GM21447 (cell line): ENCODE data around the gene TLL2.

Experiments
- ATAC-seq: cut with Tn5 transposase; IDR thresholded peaks from one replicate; pipeline ENCODE4 v1.9.1; 2021; ENCODE audit not compliant: unreplicated experiment

Gene TLL2

DNA sequence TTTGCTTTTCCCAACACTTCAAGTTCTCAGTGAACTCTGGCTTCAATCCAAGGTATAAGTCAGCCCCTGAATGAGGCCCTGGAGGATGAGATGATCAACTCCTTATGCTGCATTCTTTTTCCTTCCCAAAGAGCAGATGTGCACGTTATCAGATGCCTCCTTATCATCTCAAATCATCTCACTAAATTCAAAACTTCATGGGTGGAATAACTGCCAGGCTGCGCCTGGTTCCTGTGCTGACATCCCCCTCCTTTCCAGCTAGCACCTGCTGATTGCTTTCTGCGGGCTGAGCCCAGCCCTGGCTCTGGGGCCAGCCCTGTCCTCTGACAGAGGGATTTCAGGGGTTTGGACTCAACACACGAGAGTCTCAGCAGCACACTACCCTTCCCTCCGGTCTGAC is 44.9 kb downstream of the TLL2 start:
- ATAC-seq, result no peak

DNA sequence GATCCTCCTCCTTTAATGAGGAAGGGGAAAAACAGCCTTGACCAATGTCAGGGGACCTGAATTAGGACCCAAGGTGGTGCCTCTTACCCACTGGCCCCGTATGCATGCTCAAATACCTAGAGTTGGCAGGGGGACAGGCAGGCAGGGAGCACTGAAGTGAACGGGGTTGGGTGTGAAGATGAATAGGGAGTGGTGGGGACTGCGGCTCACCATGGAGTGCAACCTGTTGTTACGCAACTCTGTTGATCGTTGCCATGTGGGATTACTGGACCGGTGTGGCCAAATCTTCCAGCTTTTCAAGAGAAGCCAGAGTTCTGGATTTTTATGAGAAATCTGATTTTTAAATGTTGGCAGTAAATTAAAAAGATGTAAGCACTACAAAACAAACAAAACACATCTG is 48.1 kb downstream of the TLL2 start:
- ATAC-seq, result no peak

DNA sequence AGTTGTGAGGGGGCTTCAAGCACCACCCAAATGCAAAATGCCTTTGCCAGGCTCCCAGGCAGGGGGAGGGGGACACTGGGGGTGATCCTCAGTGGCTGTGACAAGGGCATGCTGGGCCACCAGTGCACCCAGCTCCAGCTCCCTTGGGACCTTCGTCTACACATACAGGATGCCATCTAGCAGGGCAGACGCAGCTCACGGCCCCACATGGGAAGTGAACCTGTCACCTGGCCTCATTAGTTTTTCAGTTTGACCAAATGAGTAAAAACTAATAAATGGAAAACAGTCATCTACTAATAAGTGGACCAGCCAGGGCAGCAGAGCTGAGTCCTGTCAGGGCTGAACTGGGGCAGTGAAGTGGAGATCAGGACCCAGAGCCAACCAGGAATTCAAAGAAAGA is 50.2 kb downstream of the TLL2 start:
- no peak for ATAC-seq

GRCh38 chr10:96462606-96463151 is 51.0 kb downstream of the TLL2 start:
- no peak for ATAC-seq

DNA sequence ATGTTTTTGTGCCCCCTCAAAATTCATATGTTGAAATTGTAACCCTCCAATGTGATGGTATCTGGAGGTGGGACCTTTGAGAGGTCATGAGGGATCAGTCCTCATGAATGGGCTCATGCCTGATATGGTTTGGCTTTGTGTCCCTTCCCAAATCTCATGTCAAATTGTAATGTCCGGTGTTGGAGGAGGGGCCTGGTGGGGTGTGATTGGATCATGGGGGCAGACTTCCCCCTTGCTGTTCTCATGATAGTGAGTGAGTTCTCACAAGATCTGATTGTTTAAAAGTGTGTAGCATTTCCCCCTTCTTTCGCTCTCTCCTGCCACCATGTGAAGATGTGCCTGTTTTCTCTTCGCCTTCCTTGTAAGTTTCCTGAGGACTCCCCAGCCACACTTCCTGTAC is 53.4 kb downstream of the TLL2 start:
- ATAC-seq, result no peak

- ATAC-seq, result no peak
These were observed 56.4 kb downstream of the TLL2 start for GRCh38 chr10:96457341-96457740.

GRCh38 chr10:96456296-96456840 is 57.4 kb downstream of the TLL2 start:
- ATAC-seq, result no peak

DNA sequence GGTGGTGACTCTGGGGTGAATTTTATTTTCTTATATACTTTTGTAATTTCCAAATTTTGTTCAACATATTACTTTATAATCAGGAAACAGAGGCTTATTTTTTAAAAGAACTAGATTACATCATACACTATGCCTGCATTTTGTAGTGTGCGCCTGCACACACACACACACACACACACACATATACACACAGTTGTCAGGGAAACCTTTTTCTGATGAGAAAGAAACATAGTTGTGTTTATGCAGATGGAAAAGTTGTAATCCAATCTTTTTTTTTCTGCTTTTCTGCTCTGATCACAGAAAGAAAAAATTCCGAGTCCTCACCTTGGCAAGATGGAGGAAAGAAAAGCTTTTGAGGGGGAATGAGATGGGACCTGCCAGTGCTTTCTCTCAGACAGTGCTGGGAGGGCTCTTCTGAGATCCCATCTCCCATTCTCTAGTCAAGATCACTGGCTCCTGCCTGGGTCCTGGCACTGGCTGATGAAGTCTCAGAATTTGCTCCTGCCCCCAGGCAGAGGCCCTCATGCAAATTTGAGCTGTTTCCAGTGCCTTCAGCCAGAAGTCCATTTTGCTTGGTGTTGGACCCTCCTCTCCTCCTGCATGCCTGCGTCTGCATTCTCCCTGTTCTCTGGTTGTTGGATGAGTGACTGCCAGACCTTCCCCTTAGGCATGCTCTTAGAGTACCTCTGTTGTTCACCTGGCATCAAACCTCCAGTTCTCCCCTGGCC is 59.7 kb downstream of the TLL2 start:
- no peak for ATAC-seq

GRCh38 chr10:96452494-96453153 is 61.1 kb downstream of the TLL2 start:
- ATAC-seq, result no peak

DNA sequence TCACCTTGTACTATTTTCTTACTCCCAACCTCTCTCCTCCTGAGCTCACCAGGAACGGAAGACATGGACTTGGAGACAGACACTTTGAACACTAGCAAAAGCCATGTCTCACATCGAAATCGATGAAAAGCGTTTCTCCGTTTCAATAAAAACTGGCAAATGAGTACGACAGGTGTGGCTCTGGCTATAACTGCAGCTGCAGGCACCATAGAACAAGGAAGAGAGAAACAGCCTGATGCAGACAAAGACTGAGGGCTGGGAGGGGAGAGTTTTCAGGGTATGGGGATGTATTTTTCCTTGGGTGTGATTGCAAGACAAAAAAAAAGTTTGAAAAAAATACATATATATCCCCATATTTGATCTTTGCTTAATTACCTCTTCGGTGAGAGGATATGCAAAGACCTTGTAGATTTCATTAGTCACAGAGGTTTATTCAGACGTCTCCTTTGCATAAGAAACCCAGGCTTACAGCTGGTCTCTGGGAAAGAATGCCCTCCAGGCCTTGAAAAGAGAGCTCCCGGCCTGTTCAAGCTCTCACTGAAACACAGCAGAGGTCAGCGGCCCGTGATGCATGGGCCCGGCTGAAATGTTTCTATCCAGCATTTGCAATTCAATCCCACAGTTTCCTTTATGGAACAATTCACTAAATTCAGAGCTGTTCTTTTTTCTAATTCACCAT is 63.1 kb downstream of the TLL2 start:
- ATAC-seq, result no peak

GRCh38 chr10:96448558-96448957 is 65.2 kb downstream of the TLL2 start:
- ATAC-seq, result no peak

DNA sequence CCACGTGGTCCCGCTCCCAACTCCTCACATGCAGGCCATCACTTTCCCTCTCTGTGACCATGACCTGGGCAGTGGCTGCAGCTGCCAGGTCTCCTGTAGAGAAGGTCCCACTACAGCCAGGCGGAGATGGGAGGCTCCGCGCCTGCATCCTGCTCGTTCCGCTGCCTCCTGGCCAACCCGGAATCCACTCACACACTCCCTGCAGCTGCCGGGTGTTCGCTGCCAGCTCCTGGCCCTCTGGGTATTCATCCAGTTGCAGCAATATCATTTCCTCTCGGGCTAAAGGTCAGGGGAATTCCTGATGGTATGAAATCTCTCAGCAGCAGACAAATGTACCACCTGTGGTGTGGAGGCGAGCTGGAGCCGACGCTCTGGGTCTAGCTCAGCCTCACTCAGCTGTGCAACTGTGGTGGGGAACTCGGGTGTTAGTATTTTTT is 65.7 kb downstream of the TLL2 start:
- ATAC-seq, result no peak

GRCh38 chr10:96446966-96447596 is 66.6 kb downstream of the TLL2 start:
- ATAC-seq, result no peak

- ATAC-seq, result no peak
These were observed 71.6 kb downstream of the TLL2 start for GRCh38 chr10:96441987-96442643.

DNA sequence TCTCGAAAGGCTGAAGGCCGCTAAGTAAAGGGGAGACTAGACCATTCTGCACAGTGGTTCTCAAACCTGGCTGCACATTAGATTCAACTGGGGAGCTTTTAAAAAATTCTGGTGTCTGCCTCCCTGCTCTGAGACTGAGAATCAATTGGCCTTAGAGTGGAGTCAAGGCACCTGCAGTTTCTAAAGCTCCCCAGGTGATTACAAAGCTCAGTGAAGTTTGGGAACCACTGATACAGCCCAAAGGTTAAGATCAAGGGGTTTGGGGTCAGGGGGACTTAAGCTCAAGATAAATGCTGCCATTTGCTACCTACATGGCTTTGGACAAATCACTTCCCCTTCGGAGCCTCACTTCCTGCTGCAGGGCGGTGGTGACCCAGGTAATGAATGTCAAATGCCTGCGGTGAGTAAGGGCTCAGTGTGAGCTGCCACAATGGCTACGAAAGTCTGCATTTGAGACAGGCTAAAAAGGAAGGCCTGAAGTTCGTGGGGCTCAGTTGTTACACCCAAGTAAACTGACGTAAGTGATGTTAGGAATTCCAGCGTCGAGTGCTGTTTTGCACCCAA is 72.3 kb downstream of the TLL2 start:
- no peak for ATAC-seq

DNA sequence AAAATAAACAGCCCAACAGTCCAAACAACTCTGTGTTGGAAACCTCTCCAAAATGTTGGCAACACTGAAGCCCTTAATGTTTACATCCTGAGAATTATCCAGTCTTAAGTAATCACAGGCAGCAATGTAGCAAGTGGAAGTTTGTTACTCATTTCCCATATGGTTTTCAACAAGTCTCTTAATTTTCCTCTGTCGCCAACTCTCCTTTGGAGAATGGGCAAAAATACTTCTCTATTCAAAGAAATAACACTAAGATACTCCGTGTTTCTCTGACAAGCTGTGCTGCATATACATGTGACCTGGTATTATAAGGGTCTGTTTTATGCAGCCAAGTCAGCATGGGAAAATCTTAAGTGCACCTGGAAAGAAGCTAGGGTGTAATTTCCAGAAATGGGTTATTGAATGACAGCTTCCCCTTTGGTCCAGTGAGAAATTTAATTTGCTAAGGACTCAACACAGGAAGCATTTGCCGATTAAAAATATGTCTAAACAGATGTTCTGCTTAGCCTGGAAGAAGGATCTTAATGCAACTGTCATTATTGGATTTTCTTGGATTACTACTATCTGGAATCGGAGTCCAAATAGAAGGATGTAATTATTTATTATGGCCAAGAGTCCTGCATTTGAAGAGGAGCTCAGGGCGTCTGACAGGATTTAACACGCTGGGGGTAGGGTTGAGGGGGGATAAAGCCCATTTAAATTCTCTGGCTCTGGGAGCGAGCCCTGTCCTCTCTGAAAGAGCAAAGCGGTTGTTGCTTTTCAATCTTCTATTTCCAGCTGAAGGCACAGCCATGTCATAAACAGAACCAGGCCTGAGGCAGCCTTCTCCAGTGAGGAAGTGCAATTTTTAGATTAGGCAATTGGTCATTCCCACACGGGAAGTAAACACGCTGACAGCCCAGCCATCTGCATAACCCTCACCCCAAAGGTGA is 73.1 kb downstream of the TLL2 start:
- no peak for ATAC-seq

DNA sequence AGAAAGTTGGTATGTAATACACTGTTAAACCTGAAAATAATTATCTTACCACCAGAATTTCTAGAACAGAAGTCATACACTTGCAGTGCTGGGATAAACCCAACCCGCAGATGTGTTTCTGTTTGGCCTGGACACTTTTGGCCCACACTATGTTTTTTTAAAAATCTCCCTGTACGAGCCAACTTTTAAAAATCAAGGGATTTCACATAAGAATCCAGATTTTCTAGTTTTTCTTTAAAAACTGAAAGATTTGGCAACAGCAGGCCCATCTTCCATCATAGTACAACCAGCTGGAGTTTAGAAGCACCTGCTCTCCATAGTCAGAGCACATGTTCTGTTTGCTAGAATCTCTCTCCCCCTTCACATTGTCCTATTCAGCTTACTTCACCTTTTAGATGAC is 74.0 kb downstream of the TLL2 start:
- ATAC-seq, result no peak

GRCh38 chr10:96436035-96436434 is 77.7 kb downstream of the TLL2 start:
- ATAC-seq, result no peak
